Sigmoid colon (tissue), 4 donors: ENCODE measurements around the gene AXDND1.

Source experiments
- POLR2A ChIP-seq, 2 donors: fragments of 450-650 bp; IDR thresholded peaks; one replicate each; pipeline ENCODE4 v1.6.1; 2016; ENCODE audit warnings: antibody characterized with exemption in 2 of 2, mild to moderate bottlenecking in 2 of 2, moderate library complexity in 2 of 2
- POLR2AphosphoS5 ChIP-seq, 4 donors: sonication (generic); formaldehyde crosslinking; IDR thresholded peaks; one replicate each; pipeline ENCODE4 v1.6.1; 2017; ENCODE audit warnings: antibody characterized with exemption in 4 of 4
- TF ChIP-seq, protein P1 (sequence below), 4 experiments: fragments of 450-650 bp in 3 of 4; fragments of 200-600 bp in 1 of 4; IDR thresholded peaks; one replicate each; pipeline ENCODE4 v1.5.1; 2016 to 2019; ENCODE audit warnings: antibody characterized with exemption in 4 of 4, mild to moderate bottlenecking in 3 of 4, moderate library complexity in 2 of 4

DNA sequence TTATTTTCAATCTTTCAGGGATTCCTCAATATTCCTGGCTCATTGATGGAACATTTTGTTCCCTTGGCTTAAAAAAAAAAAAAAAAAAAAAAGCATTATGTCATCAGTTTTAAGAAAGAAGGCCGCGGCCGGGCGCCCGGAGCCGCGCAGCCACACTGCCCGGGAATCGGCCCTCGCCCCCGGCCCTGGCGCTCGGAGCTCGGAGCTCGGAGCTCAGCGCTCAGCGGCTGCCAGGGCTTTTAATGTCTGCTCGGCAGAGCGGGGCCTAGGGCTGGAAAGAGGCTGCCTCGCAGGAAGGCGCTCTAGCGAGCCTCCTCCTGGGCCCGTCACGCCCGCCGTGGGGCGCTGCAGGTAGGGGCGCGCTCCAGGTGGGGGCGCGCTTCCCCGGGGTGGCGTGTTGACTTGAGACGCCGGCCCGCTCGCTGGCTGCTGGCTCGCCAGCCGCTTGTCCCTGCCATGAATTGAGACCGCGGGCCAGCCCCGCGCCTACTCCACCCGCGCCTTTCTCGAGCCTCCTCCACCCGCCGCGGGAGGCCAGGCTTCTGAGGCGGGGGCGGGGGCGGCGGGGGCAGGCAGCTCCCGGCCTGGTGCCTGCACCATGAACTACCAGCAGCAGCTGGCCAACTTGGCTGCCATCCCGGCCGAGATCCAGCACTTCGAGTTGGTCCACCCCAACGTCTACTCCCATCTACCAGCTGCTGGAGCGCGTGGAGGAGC lies 220.5 kb downstream of the AXDND1 start:
- TF ChIP-seq POLR2A (IDR thresholded peaks at IDR 0.05) (no peak), POLR2AphosphoS5 (IDR thresholded peaks at IDR 0.05) (peak in 1 of 4 donors; percentile 19)
- TF ChIP-seq, protein P1, sequence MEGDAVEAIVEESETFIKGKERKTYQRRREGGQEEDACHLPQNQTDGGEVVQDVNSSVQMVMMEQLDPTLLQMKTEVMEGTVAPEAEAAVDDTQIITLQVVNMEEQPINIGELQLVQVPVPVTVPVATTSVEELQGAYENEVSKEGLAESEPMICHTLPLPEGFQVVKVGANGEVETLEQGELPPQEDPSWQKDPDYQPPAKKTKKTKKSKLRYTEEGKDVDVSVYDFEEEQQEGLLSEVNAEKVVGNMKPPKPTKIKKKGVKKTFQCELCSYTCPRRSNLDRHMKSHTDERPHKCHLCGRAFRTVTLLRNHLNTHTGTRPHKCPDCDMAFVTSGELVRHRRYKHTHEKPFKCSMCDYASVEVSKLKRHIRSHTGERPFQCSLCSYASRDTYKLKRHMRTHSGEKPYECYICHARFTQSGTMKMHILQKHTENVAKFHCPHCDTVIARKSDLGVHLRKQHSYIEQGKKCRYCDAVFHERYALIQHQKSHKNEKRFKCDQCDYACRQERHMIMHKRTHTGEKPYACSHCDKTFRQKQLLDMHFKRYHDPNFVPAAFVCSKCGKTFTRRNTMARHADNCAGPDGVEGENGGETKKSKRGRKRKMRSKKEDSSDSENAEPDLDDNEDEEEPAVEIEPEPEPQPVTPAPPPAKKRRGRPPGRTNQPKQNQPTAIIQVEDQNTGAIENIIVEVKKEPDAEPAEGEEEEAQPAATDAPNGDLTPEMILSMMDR (IDR thresholded peaks at IDR 0.05): peak in 2 of 4 experiments; percentile 24 to 40
